DMS 273 (cell line): ENCODE data around the gene ACOT6.
"Not testable (repeated sequence)": the region's sequence is repeated elsewhere in the genome, so short reads cannot be mapped to it uniquely, and the experiment has no call there.

Experiments
- DNase-seq: peaks from one replicate; lab custom pipeline; 2025; ENCODE audit not compliant: unreplicated experiment; lab: John Stamatoyannopoulos, UW

ACOT6 gene

GRCh38 chr14:73612339-73613045 lies at the start of gene ACOT6:
Gene ACOT6 (plus strand): TSS chr14:73612517. CDS start chr14:73612572, 55 bp downstream.
- DNase-seq, result peak; percentile 90

GRCh38 chr14:73562696-73563095 lies 49.6 kb upstream of the ACOT6 start:
- DNase-seq, result not testable (repeated sequence)

- DNase-seq, result not testable (repeated sequence)
Measured at GRCh38 chr14:73566431-73566830, 45.9 kb upstream of the ACOT6 start.

GRCh38 chr14:73566935-73567334 lies 45.4 kb upstream of the ACOT6 start:
- not testable (repeated sequence) for DNase-seq

- DNase-seq, result no peak
Measured at GRCh38 chr14:73567358-73567757, 45.0 kb upstream of the ACOT6 start.

GRCh38 chr14:73567951-73568885 lies 44.1 kb upstream of the ACOT6 start:
- DNase-seq, result no peak

GRCh38 chr14:73568886-73569184 lies 43.5 kb upstream of the ACOT6 start:
- DNase-seq, result not testable (repeated sequence)

- DNase-seq, result peak; percentile 88
Measured at GRCh38 chr14:73569185-73569958, 42.9 kb upstream of the ACOT6 start, which contains the start of gene ACOT2. Gene ACOT2 (plus strand): TSS chr14:73569213. CDS start chr14:73569241, 28 bp downstream.

- DNase-seq, result peak; percentile 68
Measured at GRCh38 chr14:73570913-73571312, 41.4 kb upstream of the ACOT6 start.

- not testable (repeated sequence) for DNase-seq
Measured at GRCh38 chr14:73573034-73573433, 39.3 kb upstream of the ACOT6 start.

GRCh38 chr14:73573740-73574139 lies 38.6 kb upstream of the ACOT6 start:
- DNase-seq, result not testable (repeated sequence)

GRCh38 chr14:73574251-73574650 lies 38.1 kb upstream of the ACOT6 start:
- DNase-seq, result not testable (repeated sequence)

GRCh38 chr14:73576391-73576790 lies 35.9 kb upstream of the ACOT6 start:
- no peak for DNase-seq

- DNase-seq, result not testable (repeated sequence)
Measured at GRCh38 chr14:73577214-73577613, 35.1 kb upstream of the ACOT6 start.

- DNase-seq, result not testable (repeated sequence)
Measured at GRCh38 chr14:73582102-73582979, 30.0 kb upstream of the ACOT6 start.

- no peak for DNase-seq
Measured at GRCh38 chr14:73588695-73589094, 23.6 kb upstream of the ACOT6 start.

GRCh38 chr14:73589116-73589515 lies 23.2 kb upstream of the ACOT6 start:
- no peak for DNase-seq

- DNase-seq, result not testable (repeated sequence)
Measured at GRCh38 chr14:73590673-73591004, 21.7 kb upstream of the ACOT6 start.

- DNase-seq, result peak; percentile 66
Measured at GRCh38 chr14:73591690-73592449, 20.4 kb upstream of the ACOT6 start, which contains the start of gene ACOT4. Gene ACOT4 (plus strand): TSS chr14:73591873. CDS start chr14:73591960, 87 bp downstream.
